Measurements from ENCODE around the gene CHADL. TPM values are rescaled to one million over a fixed set of nuclear protein-coding genes. Genes with fewer than 3 reads are reported as not detected.

The CHADL gene
- total and polyA plus RNA-seq, 12 donors = 4.5 to 46.6 (median 10.6) TPM

DNA sequence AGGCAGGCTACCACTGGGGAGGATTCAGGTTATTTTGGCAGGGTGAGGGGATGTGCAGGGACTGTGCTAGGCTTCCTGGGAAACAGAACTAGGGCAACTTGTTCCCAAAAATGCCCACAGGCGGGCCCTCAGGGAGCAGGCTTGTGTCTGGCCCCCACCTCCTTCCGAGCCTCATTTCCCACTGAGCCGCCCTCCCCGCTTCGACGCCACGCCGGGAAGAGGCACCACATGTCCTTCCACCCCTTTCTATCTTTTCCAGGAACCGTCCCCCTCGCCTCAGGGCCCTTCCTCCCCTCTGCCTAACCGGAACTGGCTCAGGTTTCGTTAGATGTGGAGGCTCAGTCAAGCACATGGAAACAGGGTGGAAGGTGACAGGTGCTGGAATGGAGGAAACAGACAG lies 9.4 kb upstream of the CHADL start:
- H3K4me1 ChIP-seq = peaks cover 0 to 16% (median 7%) of the 10 kb centered on the region in 9 donors
- intact Hi-C loops (cut with DNase I) = no loop called here
- no peaks in the 10 kb centered on the region for H3K9me3 ChIP-seq
- peaks cover 0 to 99% (median 49%) of the 10 kb centered on the region in 9 donors for H3K36me3 ChIP-seq
- H3K4me3 ChIP-seq = no peak overlapping the region
- H3K27ac ChIP-seq = no peak overlapping the region
- WGBS, 2 donors = 93 to 96% methylated on average over 12 of the region's 12 CpGs
- ATAC-seq (no peak), DNase-seq (no peak)
- TF ChIP-seq, protein P1, sequence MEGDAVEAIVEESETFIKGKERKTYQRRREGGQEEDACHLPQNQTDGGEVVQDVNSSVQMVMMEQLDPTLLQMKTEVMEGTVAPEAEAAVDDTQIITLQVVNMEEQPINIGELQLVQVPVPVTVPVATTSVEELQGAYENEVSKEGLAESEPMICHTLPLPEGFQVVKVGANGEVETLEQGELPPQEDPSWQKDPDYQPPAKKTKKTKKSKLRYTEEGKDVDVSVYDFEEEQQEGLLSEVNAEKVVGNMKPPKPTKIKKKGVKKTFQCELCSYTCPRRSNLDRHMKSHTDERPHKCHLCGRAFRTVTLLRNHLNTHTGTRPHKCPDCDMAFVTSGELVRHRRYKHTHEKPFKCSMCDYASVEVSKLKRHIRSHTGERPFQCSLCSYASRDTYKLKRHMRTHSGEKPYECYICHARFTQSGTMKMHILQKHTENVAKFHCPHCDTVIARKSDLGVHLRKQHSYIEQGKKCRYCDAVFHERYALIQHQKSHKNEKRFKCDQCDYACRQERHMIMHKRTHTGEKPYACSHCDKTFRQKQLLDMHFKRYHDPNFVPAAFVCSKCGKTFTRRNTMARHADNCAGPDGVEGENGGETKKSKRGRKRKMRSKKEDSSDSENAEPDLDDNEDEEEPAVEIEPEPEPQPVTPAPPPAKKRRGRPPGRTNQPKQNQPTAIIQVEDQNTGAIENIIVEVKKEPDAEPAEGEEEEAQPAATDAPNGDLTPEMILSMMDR (IDR thresholded peaks at IDR 0.05) = no peak
- no peaks in the 10 kb centered on the region for H3K27me3 ChIP-seq

DNA sequence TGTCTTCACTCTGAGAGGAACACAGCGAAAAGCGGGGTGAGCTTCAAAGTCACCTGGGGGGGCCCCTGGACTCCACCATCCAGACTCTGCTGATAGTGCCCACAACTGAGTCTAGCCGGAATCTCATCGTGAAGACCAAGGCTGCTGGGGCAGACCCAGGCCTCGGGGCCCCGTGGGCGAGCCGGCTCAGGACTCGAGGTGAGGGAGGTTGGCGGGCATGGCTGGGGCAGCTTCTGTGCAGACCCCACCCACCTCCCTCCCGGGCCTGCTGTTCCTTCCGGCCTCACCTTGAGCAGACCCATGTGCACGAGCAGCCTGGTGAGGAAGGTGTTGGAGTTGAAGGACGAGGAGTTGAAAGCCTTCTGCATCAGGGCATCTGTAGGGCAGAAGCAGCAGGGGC lies 8.7 kb upstream of the CHADL start:
- Histone ChIP-seq H3K27me3 (no peaks in the 10 kb centered on the region), H3K27ac (peak overlapping the region in 2 of 10 donors; percentile 77 to 78), H3K4me3 (no peak overlapping the region), H3K36me3 (peaks cover 0 to 96% (median 46%) of the 10 kb centered on the region in 9 donors), H3K9me3 (no peaks in the 10 kb centered on the region), H3K4me1 (peaks cover 0 to 16% (median 7%) of the 10 kb centered on the region in 9 donors)
- intact Hi-C loops (cut with DNase I) = loop anchor here in 1 of 10 donors (10.0 kb wide), 1 partner anchor 55 kb away; the partner anchor contains the start of gene ZC3H7B
- ATAC-seq (no peak), DNase-seq (no peak)
- TF ChIP-seq, protein P1 (IDR thresholded peaks at IDR 0.05) = no peak
- WGBS, 2 donors = 92 to 94% methylated on average over 14 of the region's 14 CpGs

DNA sequence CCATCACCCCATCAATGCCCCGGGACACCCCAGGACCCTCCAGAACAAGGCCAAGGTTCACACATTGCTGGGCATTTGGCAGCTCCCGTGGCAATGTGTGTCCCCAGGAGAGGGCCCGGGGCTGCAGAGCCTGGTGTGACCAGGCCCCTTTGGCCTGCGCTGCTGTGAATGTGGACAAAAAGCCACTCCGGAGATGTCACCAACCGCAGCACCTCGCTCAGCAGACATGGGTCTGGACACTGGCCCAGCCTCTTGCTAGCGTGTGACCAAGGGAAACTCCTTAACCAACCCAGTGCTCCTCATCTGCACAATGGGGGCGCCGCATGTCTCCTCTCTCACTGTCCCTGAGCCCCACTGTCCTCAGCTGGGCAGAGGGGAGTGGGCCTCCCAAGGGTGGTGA lies 8.0 kb upstream of the CHADL start:
- no peaks in the 10 kb centered on the region for H3K27me3 ChIP-seq
- intact Hi-C loops (cut with DNase I) = loop anchor here in 1 of 10 donors (10.0 kb wide), 1 partner anchor 56 kb away; the partner anchor contains the start of gene ZC3H7B
- TF ChIP-seq, protein P1 (IDR thresholded peaks at IDR 0.05) = no peak
- DNase-seq = peak in 1 of 2 donors; percentile 40
- H3K36me3 ChIP-seq = peaks cover 0 to 89% (median 41%) of the 10 kb centered on the region in 9 donors
- H3K9me3 ChIP-seq = no peaks in the 10 kb centered on the region
- no peak overlapping the region for H3K4me3 ChIP-seq
- H3K27ac ChIP-seq = peak overlapping the region in 9 of 10 donors; percentile 1 to 78 (median 74)
- peaks cover 0 to 16% (median 7%) of the 10 kb centered on the region in 9 donors for H3K4me1 ChIP-seq
- WGBS, 2 donors = 71 to 88% methylated on average over 10 of the region's 10 CpGs
- ATAC-seq = peak in 4 of 8 donors; percentile 10 to 34 (median 16)

DNA sequence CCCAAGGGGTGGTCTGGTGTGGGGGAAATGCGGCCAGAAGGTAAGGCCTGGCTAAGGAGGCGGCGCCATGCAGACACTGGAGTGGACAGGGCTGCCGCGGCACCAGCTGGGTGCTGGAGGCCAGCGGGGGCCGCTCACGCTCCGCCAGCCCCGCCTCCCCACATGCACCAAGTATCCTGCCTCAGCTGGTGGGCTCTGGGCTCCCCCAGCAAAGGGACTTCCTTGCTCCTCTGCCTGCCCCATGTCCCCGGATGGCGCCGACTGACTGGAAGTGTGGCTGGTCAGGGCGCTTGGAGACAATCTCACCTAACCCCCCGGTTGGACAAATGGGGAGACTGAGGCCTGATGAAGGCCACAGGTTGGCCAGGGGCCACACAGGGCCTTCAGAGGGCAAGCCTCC lies 7.6 kb upstream of the CHADL start:
- 89 to 90% methylated on average over 15 of the region's 15 CpGs for WGBS, 2 donors
- H3K27ac ChIP-seq = peak overlapping the region in 9 of 10 donors; percentile 1 to 78 (median 74)
- H3K27me3 ChIP-seq = no peaks in the 10 kb centered on the region
- no peak for DNase-seq
- H3K9me3 ChIP-seq = no peaks in the 10 kb centered on the region
- H3K4me1 ChIP-seq = peaks cover 0 to 16% (median 7%) of the 10 kb centered on the region in 9 donors
- no peak overlapping the region for H3K4me3 ChIP-seq
- intact Hi-C loops (cut with DNase I) = loop anchor here in 1 of 10 donors (10.0 kb wide), 1 partner anchor 56 kb away; the partner anchor contains the start of gene ZC3H7B
- peak in 7 of 8 donors; percentile 12 to 47 (median 25) for ATAC-seq
- TF ChIP-seq, protein P1 (IDR thresholded peaks at IDR 0.05) = no peak
- H3K36me3 ChIP-seq = peaks cover 0 to 84% (median 36%) of the 10 kb centered on the region in 9 donors

Measured in heart right ventricle (tissue), 16 donors.